ENCODE measurements around the gene MBTPS2.
"Not testable (repeated sequence)": the region's sequence is repeated elsewhere in the genome, so short reads cannot be mapped to it uniquely, and the experiment has no call there.

The MBTPS2 gene

GRCh38 chrX:21856504-21856903, 17.1 kb downstream of the MBTPS2 start:
- no peak for DNase-seq (ENCODE audit: low spot score)

DNA sequence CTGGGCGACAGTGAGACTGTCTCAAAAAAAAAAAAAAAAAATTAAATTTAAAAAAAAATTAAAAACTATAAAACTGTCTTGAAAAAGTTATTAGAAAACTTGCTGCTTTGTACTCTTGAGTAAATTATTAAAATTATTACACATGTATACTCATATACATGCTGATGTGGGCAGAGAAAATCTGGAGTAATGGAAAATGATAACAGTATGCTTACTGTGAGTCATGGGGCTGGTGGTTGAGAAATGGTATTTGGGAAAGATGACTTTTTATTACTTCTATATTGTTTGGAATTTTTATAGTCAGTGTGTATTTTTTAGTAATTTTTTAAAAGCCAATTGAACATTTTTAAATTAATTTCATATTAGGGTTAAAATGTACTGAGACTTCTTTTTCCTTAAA, 23.8 kb downstream of the MBTPS2 start:
- DNase-seq (ENCODE audit: low spot score): no peak

GRCh38 chrX:21865436-21865835, 26.0 kb downstream of the MBTPS2 start:
- no peak for DNase-seq (ENCODE audit: low spot score)

GRCh38 chrX:21870494-21870893, 31.1 kb downstream of the MBTPS2 start:
- DNase-seq (ENCODE audit: low spot score): no peak

GRCh38 chrX:21873063-21873775, 33.8 kb downstream of the MBTPS2 start:
- no peak for DNase-seq (ENCODE audit: low spot score)

DNA sequence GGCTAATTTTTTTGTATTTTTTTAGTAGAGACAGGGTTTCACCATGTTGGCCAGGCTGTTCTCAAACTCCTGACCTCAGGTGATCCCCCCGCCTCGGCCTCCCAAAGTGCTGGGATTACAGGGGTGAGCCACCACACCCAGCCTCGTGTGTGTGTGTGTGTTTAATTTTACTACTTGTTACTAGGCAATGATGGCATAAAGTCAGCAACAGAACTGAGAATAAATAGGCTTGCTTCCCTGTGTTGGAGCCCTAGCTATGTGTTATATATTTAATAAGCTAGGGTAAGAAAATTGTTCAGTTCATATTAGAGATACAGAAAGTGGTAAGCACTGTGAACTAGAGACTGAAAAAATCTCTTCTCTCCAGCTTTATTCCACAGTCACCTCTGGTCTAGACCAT, 34.8 kb downstream of the MBTPS2 start:
- not testable (repeated sequence) for DNase-seq (ENCODE audit: low spot score)

DNA sequence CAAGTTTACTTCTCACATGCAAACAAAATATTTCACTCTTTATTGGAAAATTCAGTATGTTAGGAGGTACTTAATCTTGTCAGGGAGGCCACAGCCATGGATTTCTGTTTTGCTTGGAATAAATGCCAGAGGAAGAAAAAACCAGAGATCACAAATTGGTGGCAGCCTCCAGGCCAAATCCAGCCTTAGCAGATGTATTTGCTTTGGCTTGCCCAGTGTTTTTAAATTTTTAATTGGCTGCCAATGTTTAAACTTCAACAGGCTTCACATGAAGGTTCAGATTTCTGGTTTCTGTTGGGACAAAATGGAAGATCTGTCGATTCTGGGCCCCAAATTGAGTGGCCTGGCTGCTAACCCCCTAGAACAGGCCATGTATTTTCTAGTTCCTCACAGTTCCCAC, 35.6 kb downstream of the MBTPS2 start:
- no peak for DNase-seq (ENCODE audit: low spot score)

DNA sequence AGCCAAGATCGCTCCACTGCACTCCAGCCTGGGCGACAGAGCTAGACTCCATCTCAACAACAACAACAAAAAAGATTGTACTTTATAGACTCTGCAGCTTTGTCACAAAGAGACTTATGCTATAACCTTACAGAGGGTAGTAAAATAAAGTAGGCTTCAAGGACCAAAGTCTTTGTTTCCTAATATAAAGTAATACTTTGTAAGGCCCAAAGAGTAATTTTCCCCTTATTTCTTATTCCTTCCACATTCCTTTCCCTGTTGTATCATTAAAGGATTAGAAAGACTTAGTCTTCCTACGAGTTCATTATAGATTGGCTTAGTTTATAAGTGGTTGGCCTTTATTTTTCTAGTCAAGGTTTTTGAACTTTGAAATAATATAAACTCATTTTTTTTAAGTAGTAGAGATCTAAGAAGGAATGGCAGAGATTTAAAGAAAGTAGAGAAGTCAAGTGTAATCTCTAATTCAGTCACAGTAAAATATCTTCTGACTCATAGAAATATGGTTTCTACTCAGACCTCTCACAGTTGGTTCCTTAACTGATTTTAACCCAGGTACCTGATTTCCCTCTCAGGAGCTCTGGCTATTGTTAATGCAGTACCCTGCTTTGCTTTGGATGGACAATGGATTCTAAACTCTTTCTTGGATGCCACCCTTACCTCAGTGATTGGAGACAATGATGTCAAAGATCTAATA, 42.6 kb downstream of the MBTPS2 start:
- no peak for DNase-seq (ENCODE audit: low spot score)

GRCh38 chrX:21883258-21883657, 43.8 kb downstream of the MBTPS2 start:
- peak; percentile 2 for DNase-seq (ENCODE audit: low spot score)

- DNase-seq (ENCODE audit: low spot score): peak; percentile 7
These were observed 46.2 kb downstream of the MBTPS2 start for GRCh38 chrX:21885568-21885967.

GRCh38 chrX:21905313-21905712, 65.9 kb downstream of the MBTPS2 start:
- peak; percentile 30 for DNase-seq (ENCODE audit: low spot score)

GRCh38 chrX:21905953-21906352, 66.5 kb downstream of the MBTPS2 start:
- no peak for DNase-seq (ENCODE audit: low spot score)

GRCh38 chrX:21907260-21907659, 67.8 kb downstream of the MBTPS2 start:
- no peak for DNase-seq (ENCODE audit: low spot score)

DNA sequence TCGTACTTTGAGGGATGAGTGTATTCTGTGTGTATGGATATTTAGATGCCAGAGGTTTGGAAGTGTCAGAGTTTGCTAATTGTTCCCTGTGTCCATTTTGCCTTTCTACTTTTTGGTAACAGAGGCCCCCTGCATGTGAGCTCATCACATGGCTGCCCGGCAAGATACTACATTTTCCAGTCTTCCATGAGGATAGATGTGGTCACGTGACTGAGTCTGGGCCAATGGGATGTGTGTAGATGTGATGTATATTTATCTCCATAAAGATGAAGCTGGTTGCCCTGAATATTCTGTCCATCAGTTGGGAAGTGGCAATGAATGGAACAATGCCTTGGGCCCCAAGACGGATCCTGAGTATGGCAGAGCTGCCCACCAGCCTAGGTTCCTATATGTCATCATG, 72.1 kb downstream of the MBTPS2 start:
- DNase-seq (ENCODE audit: low spot score): no peak

DNA sequence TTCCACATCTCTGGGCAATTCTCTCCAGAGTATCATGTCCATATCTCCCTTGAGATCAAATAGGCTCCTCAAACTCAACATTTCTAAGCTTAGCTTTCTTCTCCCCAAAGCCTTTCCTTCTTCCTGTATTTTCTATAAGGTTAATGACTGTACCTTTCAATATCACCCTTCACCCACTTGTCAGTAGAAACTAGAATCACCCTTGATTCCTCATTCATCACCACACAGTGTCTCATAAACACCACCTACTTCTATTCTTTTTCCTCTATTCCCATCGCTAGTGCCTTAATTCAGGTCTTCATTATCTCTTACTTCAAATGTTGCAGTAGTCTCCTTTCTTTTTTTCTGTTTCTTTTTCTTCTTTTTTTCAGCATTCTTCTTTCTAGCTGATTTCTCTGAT, 72.8 kb downstream of the MBTPS2 start:
- no peak for DNase-seq (ENCODE audit: low spot score)

DNA sequence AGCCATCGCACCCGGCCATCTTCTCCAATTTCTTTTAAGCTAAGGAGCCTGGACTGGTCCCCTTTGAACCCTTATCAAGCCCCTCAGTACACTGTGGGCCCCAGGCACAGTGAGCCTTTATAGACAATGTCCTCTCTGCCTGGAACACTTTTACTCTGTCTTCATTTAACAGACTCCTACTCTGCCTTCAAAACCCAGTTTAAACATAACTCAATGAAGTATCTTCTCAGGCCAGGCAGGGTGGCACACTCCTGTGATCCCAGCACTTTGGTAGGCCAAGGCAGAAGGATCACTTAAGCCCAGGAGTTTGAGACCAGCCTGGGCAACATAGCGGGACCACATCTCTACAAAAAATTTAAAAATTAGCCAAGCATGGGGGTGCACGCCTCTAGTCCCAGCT, 73.6 kb downstream of the MBTPS2 start:
- no peak for DNase-seq (ENCODE audit: low spot score)

GRCh38 chrX:21926116-21926515, 86.7 kb downstream of the MBTPS2 start:
- DNase-seq (ENCODE audit: low spot score): no peak

DNA sequence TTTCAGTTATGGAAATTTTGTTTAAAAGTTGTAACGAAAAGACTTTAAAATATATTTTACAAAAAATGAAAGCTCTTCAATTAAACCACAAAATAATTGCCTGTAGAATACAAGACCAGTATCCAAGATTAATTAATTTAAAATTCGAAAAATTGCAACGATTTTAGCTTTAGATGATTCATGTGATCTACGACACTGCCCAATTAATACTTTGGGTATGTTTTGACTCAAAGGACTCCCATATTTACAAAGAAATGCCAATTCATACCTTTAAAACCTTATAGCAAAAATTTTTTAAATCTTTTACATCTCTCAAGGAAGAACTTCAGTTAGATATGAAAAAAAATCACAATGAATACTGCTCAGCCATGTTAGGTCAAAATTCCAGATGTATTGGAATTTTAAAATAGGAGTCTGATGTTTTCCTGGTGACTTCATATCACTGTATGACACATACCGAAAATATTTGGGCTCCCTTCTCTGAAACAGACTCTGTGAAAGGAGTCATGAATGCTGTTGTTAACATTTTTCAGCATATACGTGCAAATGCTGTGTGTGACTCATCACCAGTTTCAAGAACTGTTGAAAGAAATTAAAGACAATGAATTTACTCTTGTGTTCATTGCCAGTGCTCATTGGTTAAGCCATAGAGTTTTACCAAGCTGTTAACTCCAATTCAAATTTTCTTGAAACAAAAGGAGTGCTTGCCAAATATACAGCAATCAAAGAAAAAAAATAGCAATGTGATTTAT, 87.3 kb downstream of the MBTPS2 start:
- peak; percentile 98 for DNase-seq (ENCODE audit: low spot score)

DNA sequence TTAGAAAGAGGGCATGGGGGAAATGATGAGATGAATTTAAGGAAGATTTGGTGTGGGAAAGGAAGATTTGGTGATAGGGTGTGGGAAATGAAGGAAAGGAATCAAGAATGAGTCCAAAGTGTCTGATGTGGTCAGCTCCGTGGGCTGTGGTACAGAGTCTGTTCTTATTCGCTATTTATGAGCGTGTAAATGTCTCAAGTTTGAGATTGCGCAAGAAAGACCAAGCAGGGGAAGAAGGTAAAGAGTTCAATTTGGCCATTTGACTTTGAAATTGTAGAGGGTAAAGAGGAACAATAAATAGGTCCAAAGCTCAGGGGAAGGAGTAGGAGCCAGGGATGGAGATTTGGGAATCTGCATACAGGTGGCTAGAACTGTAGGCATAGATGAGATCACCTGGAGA, 89.8 kb downstream of the MBTPS2 start:
- no peak for DNase-seq (ENCODE audit: low spot score)

GRCh38 chrX:21930986-21931385, 91.6 kb downstream of the MBTPS2 start:
- no peak for DNase-seq (ENCODE audit: low spot score)

GRCh38 chrX:21932292-21933002, 93.0 kb downstream of the MBTPS2 start:
- DNase-seq (ENCODE audit: low spot score): peak; percentile 93

DNA sequence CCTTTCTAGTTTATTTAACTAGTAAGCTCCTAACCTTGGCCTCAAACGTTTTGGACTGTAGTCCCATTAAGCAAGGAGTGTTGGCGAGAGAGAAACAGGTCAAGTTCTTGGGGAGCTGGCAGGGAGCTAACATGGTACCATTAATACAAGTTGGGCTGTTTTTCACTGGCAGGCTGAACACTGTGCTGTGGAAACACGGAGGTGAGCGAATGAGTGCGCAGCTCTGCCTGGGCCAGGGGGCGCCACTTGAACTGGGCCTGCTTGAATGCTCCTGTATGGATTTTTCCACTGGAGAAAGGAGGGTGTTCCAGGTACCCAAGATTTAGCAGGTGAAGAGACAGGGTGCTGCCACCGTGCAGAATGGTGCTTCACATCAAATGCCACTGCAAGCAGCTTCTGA, 93.7 kb downstream of the MBTPS2 start:
- no peak for DNase-seq (ENCODE audit: low spot score)

Measured in kidney tubule cell (primary cell).